HUES48 (cell line): ENCODE measurements around the gene DDX39A.

ENCODE experiments used
- H3K27ac ChIP-seq: one replicate; pipeline ENCODE4 v1.7.0; 2013; ENCODE audit warnings: low read depth, low read length, inconsistent platforms
- H3K27me3 ChIP-seq: 2 replicates; pipeline ENCODE4 v1.6.1; 2013; ENCODE audit warnings: mild to moderate bottlenecking, low read length; ENCODE audit not compliant: control insufficient read depth, insufficient read depth
- H3K36me3 ChIP-seq: 2 replicates; pipeline ENCODE4 v1.6.1; 2013; ENCODE audit warnings: low read length; ENCODE audit not compliant: control insufficient read depth, insufficient read depth
- H3K4me1 ChIP-seq: 2 replicates; pipeline ENCODE4 v1.6.1; 2013; ENCODE audit warnings: mild to moderate bottlenecking, low read length; ENCODE audit not compliant: control insufficient read depth, insufficient read depth
- H3K4me3 ChIP-seq: 2 replicates; pipeline ENCODE4 v1.5.1; 2013; ENCODE audit warnings: mild to moderate bottlenecking, low read depth, low read length
- H3K9ac ChIP-seq: 2 replicates; pipeline ENCODE4 v1.6.1; 2013; ENCODE audit warnings: mild to moderate bottlenecking, low read depth, low read length, moderate library complexity
- H3K9me3 ChIP-seq: 2 replicates; pipeline ENCODE4 v1.6.1; 2013; ENCODE audit warnings: low read length; ENCODE audit not compliant: control insufficient read depth, insufficient read depth

DDX39A gene

GRCh38 chr19:14433554-14434501 is 14.7 kb upstream of the DDX39A start:
- Histone ChIP-seq H3K9me3 (no peaks in the 10 kb centered on the region), H3K9ac (peak overlapping the region; percentile 26; the same call in 1 of the 2 replicates), H3K36me3 (peaks cover 13% of the 10 kb centered on the region), H3K27ac (peak overlapping the region; percentile 33), H3K27me3 (no peaks in the 10 kb centered on the region), H3K4me3 (peak overlapping the region; percentile 71), H3K4me1 (peaks cover 6% of the 10 kb centered on the region)

- H3K27ac ChIP-seq = peak within 1 kb of the TSS; percentile 33
These were observed 13.8 kb upstream of the DDX39A start, which contains the start of gene PKN1 for GRCh38 chr19:14432791-14433553. Gene PKN1 (plus strand): TSS chr19:14433306. CDS start chr19:14433522, 216 bp downstream.

GRCh38 chr19:14430712-14431111 is 11.6 kb upstream of the DDX39A start:
- no peaks in the 10 kb centered on the region for H3K27me3 ChIP-seq
- no peaks in the 10 kb centered on the region for H3K9me3 ChIP-seq
- H3K4me1 ChIP-seq = peaks cover 6% of the 10 kb centered on the region
- no peak overlapping the region for H3K27ac ChIP-seq
- no peak overlapping the region for H3K4me3 ChIP-seq
- peaks cover 3% of the 10 kb centered on the region; the same call in 1 of the 2 replicates for H3K36me3 ChIP-seq
- H3K9ac ChIP-seq = no peak overlapping the region

More at GRCh38 chr19:14432791-14433553, 13.8 kb upstream of the DDX39A start, which contains the start of gene PKN1:
- H3K27me3 ChIP-seq = no peaks in the 10 kb centered on the region
- H3K4me1 ChIP-seq = peaks cover 6% of the 10 kb centered on the region
- peaks cover 13% of the 10 kb centered on the region for H3K36me3 ChIP-seq
- no peaks in the 10 kb centered on the region for H3K9me3 ChIP-seq
- H3K9ac ChIP-seq = peak within 1 kb of the TSS; percentile 26; the same call in 1 of the 2 replicates
- H3K4me3 ChIP-seq = peak within 1 kb of the TSS; percentile 71

GRCh38 chr19:14428882-14429416 is 9.8 kb upstream of the DDX39A start:
- H3K9ac ChIP-seq = no peak overlapping the region
- H3K9me3 ChIP-seq = no peaks in the 10 kb centered on the region
- H3K4me1 ChIP-seq = peaks cover 2% of the 10 kb centered on the region
- no peak overlapping the region for H3K4me3 ChIP-seq
- H3K36me3 ChIP-seq = no peaks in the 10 kb centered on the region
- H3K27me3 ChIP-seq = no peaks in the 10 kb centered on the region
- H3K27ac ChIP-seq = no peak overlapping the region

GRCh38 chr19:14427461-14427860 is 8.3 kb upstream of the DDX39A start:
- Histone ChIP-seq H3K4me3 (no peak overlapping the region), H3K9me3 (no peaks in the 10 kb centered on the region), H3K36me3 (no peaks in the 10 kb centered on the region), H3K4me1 (peaks cover 4% of the 10 kb centered on the region; the same call in 1 of the 2 replicates), H3K27me3 (no peaks in the 10 kb centered on the region), H3K9ac (no peak overlapping the region), H3K27ac (no peak overlapping the region)

GRCh38 chr19:14425696-14426138 is 6.6 kb upstream of the DDX39A start:
- Histone ChIP-seq H3K9me3 (no peaks in the 10 kb centered on the region), H3K27me3 (no peaks in the 10 kb centered on the region), H3K36me3 (no peaks in the 10 kb centered on the region), H3K4me3 (no peak overlapping the region), H3K4me1 (peaks cover 4% of the 10 kb centered on the region; the same call in 1 of the 2 replicates), H3K9ac (no peak overlapping the region), H3K27ac (no peak overlapping the region)

GRCh38 chr19:14418856-14419105 is 360 bp downstream of the DDX39A start:
- H3K27me3 ChIP-seq = no peaks in the 10 kb centered on the region
- H3K9ac ChIP-seq = peak overlapping the region; percentile 60; the same call in 1 of the 2 replicates
- H3K36me3 ChIP-seq = peaks cover 8% of the 10 kb centered on the region
- peaks cover 7% of the 10 kb centered on the region; the same call in 1 of the 2 replicates for H3K4me1 ChIP-seq
- H3K27ac ChIP-seq = peak overlapping the region; percentile 93
- H3K9me3 ChIP-seq = no peaks in the 10 kb centered on the region
- H3K4me3 ChIP-seq = peak overlapping the region; percentile 83

- H3K4me1 ChIP-seq = 0 out of 2 replicates have a peak, but pooled peaks cover 2% of the 10 kb centered on the region
- H3K27me3 ChIP-seq = no peaks in the 10 kb centered on the region
- H3K4me3 ChIP-seq = no peak overlapping the region
- H3K9ac ChIP-seq = no peak overlapping the region
- H3K9me3 ChIP-seq = no peaks in the 10 kb centered on the region
- peaks cover 21% of the 10 kb centered on the region for H3K36me3 ChIP-seq
- H3K27ac ChIP-seq = no peak overlapping the region
These were observed 2.3 kb downstream of the DDX39A start for GRCh38 chr19:14416817-14417231.

GRCh38 chr19:14414926-14415690 is 4.0 kb downstream of the DDX39A start:
- Histone ChIP-seq H3K4me3 (no peak overlapping the region), H3K9ac (no peak overlapping the region), H3K4me1 (0 out of 2 replicates have a peak, but pooled peaks cover 2% of the 10 kb centered on the region), H3K9me3 (no peaks in the 10 kb centered on the region), H3K36me3 (peaks cover 38% of the 10 kb centered on the region), H3K27me3 (no peaks in the 10 kb centered on the region), H3K27ac (no peak overlapping the region)

GRCh38 chr19:14413693-14414181 is 5.4 kb downstream of the DDX39A start:
- Histone ChIP-seq H3K4me1 (no peaks in the 10 kb centered on the region), H3K9me3 (no peaks in the 10 kb centered on the region), H3K27ac (no peak overlapping the region), H3K36me3 (peaks cover 52% of the 10 kb centered on the region), H3K4me3 (no peak overlapping the region), H3K27me3 (no peaks in the 10 kb centered on the region), H3K9ac (no peak overlapping the region)
